GM12878 (cell line): ENCODE measurements around the gene GPR108. TPM values are rescaled to one million over a fixed set of nuclear protein-coding genes. Genes with fewer than 3 reads are reported as not detected.

Experiments used
- ATAC-seq: fragments of 200-7000 bp; cut with Tn5 transposase; 3 replicates; pipeline ENCODE4 v1.9.1; 2020; ENCODE audit warnings: mild to moderate bottlenecking, moderate library complexity
- BruUV-seq: library from RNA; stranded (reverse); fragments of 400-500 nt; replicated peaks from 2 replicates; lab custom pipeline; 2021; lab: Mats Ljungman, UMichigan
- CTCF ChIA-PET: fragments of 300-600 bp; sonication (Branson Sonifier 250); formaldehyde crosslinking; extraction: SDS; loops from one replicate; lab custom pipeline; 2021; ENCODE audit warnings: inconsistent platforms; lab: Yijun Ruan, JAX
- POLR2A ChIA-PET: fragments of 350-600 bp; formaldehyde crosslinking; extraction: SDS; loops from one replicate; lab custom pipeline; 2021; ENCODE audit warnings: inconsistent platforms; lab: Charles Lee
- RAD21 ChIA-PET: fragments of 300-600 bp; sonication (Branson Sonifier 250); formaldehyde crosslinking; loops from one replicate; lab custom pipeline; 2023; ENCODE audit warnings: antibody characterized with exemption; ENCODE audit not compliant: unreplicated experiment; lab: Charles Lee
- SMC1A ChIA-PET: fragments of 300-600 bp; sonication (Branson Sonifier 250); formaldehyde crosslinking; loops from one replicate; lab custom pipeline; 2023; ENCODE audit not compliant: unreplicated experiment, uncharacterized antibody; lab: Charles Lee
- DNase-seq: peaks from one replicate; pipeline ENCODE4 v3.0.0-alpha.2; 2011; ENCODE audit warnings: low read depth, low spot score
- FAIRE-seq: peaks from 3 replicates; lab custom pipeline; 2011; peaks lifted over from hg19 to GRCh38; lab: Jason Lieb, UNC
- H2AFZ ChIP-seq: 2 replicates; pipeline ENCODE4 v1.6.0; 2011; ENCODE audit warnings: low read depth, low read length, control low read depth; ENCODE audit not compliant: control insufficient read depth
- H3K27ac ChIP-seq: 2 replicates; pipeline ENCODE4 v1.5.1; 2011; ENCODE audit warnings: control low read depth; ENCODE audit not compliant: control insufficient read depth, insufficient read depth
- H3K27me3 ChIP-seq, 2 experiments: replicated peaks in 1 of 2; 2 replicates each; pipeline versions ENCODE4 v1.6.0 to v1.6.1; 2011; ENCODE audit warnings: low read length in 1 of 2; ENCODE audit not compliant: control insufficient read depth in 2 of 2, insufficient read depth in 2 of 2
- H3K36me3 ChIP-seq, 2 experiments: 2 replicates each; pipeline ENCODE4 v1.5.1; 2011; ENCODE audit warnings: low read length in 1 of 2; ENCODE audit not compliant: control insufficient read depth in 2 of 2, insufficient read depth in 2 of 2
- H3K4me1 ChIP-seq: 2 replicates; pipeline ENCODE4 v1.6.1; 2011; ENCODE audit warnings: mild to moderate bottlenecking, low read length, moderate library complexity, mixed read lengths; ENCODE audit not compliant: control insufficient read depth, insufficient read depth
- H3K4me2 ChIP-seq: 2 replicates; pipeline ENCODE4 v1.6.0; 2011; ENCODE audit warnings: control low read depth; ENCODE audit not compliant: control insufficient read depth, insufficient read depth
- H3K4me3 ChIP-seq: fragments of 200-600 bp; sonication (generic); 2 replicates; pipeline ENCODE4 v1.5.1; 2016
- H3K79me2 ChIP-seq: 2 replicates; pipeline ENCODE4 v1.6.0; 2011; ENCODE audit warnings: low read length; ENCODE audit not compliant: control insufficient read depth, insufficient read depth
- H3K9ac ChIP-seq: 2 replicates; pipeline ENCODE4 v1.8.0; 2011; ENCODE audit warnings: low read length, control low read depth, mixed read lengths; ENCODE audit not compliant: control insufficient read depth, insufficient read depth
- H3K9me3 ChIP-seq: replicated peaks from 3 replicates; pipeline ENCODE4 v1.5.1; 2011; ENCODE audit warnings: mild to moderate bottlenecking, low read length; ENCODE audit not compliant: control insufficient read depth, insufficient read depth
- H4K20me1 ChIP-seq: 2 replicates; pipeline ENCODE4 v1.6.0; 2011; ENCODE audit not compliant: control insufficient read depth, insufficient read depth
- BHLHE40 ChIP-seq, 2 experiments: fragments of 450-650 bp in 1 of 2; IDR thresholded peaks; 2 replicates each; pipeline ENCODE4 v1.6.1; 2011 to 2017; ENCODE audit warnings: low read depth in 2 of 2, borderline replicate concordance in 1 of 2, improper control_type of control experiment in 1 of 2, low read length in 1 of 2, mild to moderate bottlenecking in 1 of 2
- CHD2 ChIP-seq: IDR thresholded peaks from 2 replicates; pipeline ENCODE4 v1.6.1; 2011; ENCODE audit warnings: low read depth, low read length, improper control_type of control experiment, borderline replicate concordance
- EGR1 ChIP-seq, 2 experiments: IDR thresholded peaks; 1 replicate in 1 of 2; 2 replicates in 1 of 2; pipeline ENCODE4 v1.6.1; 2011 to 2012; ENCODE audit warnings: low read depth in 2 of 2, low read length in 2 of 2, borderline replicate concordance in 1 of 2, mild to moderate bottlenecking in 1 of 2, moderate library complexity in 1 of 2
- FOS ChIP-seq: IDR thresholded peaks from 3 replicates; pipeline ENCODE4 v1.6.1; 2011; ENCODE audit warnings: borderline replicate concordance; ENCODE audit not compliant: insufficient read length; ENCODE audit errors: extremely low read depth
- FOXK2 ChIP-seq: fragments of 450-650 bp; IDR thresholded peaks from 2 replicates; pipeline ENCODE4 v1.6.1; 2017; ENCODE audit warnings: mild to moderate bottlenecking, moderate library complexity
- GATAD2B ChIP-seq: fragments of 450-650 bp; conservative IDR thresholded peaks from 2 replicates; pipeline ENCODE4 v1.6.1; 2017; ENCODE audit warnings: low read depth, mild to moderate bottlenecking, moderate library complexity
- HCFC1 ChIP-seq: fragments of 150-350 bp; IDR thresholded peaks from 2 replicates; pipeline ENCODE4 v1.6.1; 2014; ENCODE audit warnings: low read length
- IKZF2 ChIP-seq, 2 experiments: fragments of 450-650 bp; IDR thresholded peaks; 2 replicates each; pipeline ENCODE4 v1.6.1; 2017; ENCODE audit warnings: mild to moderate bottlenecking in 2 of 2, moderate library complexity in 2 of 2
- KDM1A ChIP-seq: fragments of 200-600 bp; sonication (generic); IDR thresholded peaks from 2 replicates; pipeline ENCODE4 v1.6.1; 2016; ENCODE audit warnings: borderline replicate concordance
- NFXL1 ChIP-seq: fragments of 450-650 bp; IDR thresholded peaks from 2 replicates; pipeline ENCODE4 v1.6.1; 2017; ENCODE audit warnings: antibody characterized with exemption, mild to moderate bottlenecking, borderline replicate concordance
- PML ChIP-seq: IDR thresholded peaks from 2 replicates; pipeline ENCODE4 v1.6.1; 2012; ENCODE audit warnings: low read length, inconsistent platforms
- RAD51 ChIP-seq: fragments of 450-650 bp; IDR thresholded peaks from 2 replicates; pipeline ENCODE4 v1.6.1; 2016; ENCODE audit warnings: moderate library complexity, mild to moderate bottlenecking, inconsistent platforms
- RCOR1 ChIP-seq: conservative IDR thresholded peaks from 2 replicates; pipeline ENCODE4 v1.6.1; 2012; ENCODE audit warnings: low read depth, low read length, improper control_type of control experiment
- RELA ChIP-seq: fragments of 450-650 bp; IDR thresholded peaks from 2 replicates; pipeline ENCODE4 v1.8.0; 2014; ENCODE audit warnings: borderline replicate concordance; ENCODE audit not compliant: partially characterized antibody
- RFX5 ChIP-seq: IDR thresholded peaks from 2 replicates; pipeline ENCODE4 v1.6.1; 2011; ENCODE audit warnings: low read depth, low read length, improper control_type of control experiment
- RUNX3 ChIP-seq: IDR thresholded peaks from 2 replicates; pipeline ENCODE4 v1.6.1; 2012; ENCODE audit warnings: low read length, inconsistent platforms
- STAT1 ChIP-seq: fragments of 450-650 bp; conservative IDR thresholded peaks from 2 replicates; pipeline ENCODE4 v1.6.1; 2014; ENCODE audit warnings: antibody characterized with exemption, mild to moderate bottlenecking
- SUPT20H ChIP-seq: IDR thresholded peaks from 2 replicates; pipeline ENCODE4 v1.6.1; 2011; ENCODE audit warnings: low read depth, mild to moderate bottlenecking, low read length, moderate library complexity, borderline replicate concordance; ENCODE audit not compliant: control insufficient read depth
- SUZ12 ChIP-seq: fragments of 200-600 bp; sonication (generic); IDR thresholded peaks from one replicate; pipeline ENCODE4 v1.6.1; 2018; ENCODE audit warnings: antibody characterized with exemption, mild to moderate bottlenecking; ENCODE audit not compliant: unreplicated experiment
- WGBS: methylation state at CpG from one replicate; pipeline ENCODE4 v1.1.6; 2016; ENCODE audit warnings: low lambda C conversion rate; ENCODE audit not compliant: insufficient replicate concordance, insufficient coverage; ENCODE audit errors: missing lambda C conversion rate; 5-methylcytosine and 5-hydroxymethylcytosine counted together
- in situ Hi-C: fragments of 300-500 bp; cut with MboI; formaldehyde crosslinking; loops from 9 replicates; pipeline ENCODE4 v1.14.3; 2018; ENCODE audit warnings: mixed read lengths
- intact Hi-C: fragments of 100-400 bp; cut with micrococcal nuclease; formaldehyde crosslinking; loops from one replicate; pipeline ENCODE4 v1.14.2; 2022; ENCODE audit not compliant: unreplicated experiment
- polyA plus RNA-seq, 11 experiments: library from polyadenylated mRNA; depleted of rRNA in 4 of 11; unstranded in 6 of 11; stranded (reverse) in 5 of 11; fragments of >200 nt; fragmentation: Nextera tagmentation in 4 of 11; fragmentation: Illumina TruSeq in 1 of 11; extraction: Ambion mirVana in 4 of 11; extraction: Trizol in 1 of 11; gene quantifications; 1 replicate in 1 of 11; 2 replicates in 10 of 11; pipeline versions ENCODE4 v1.2.1 to v1.2.3, GENCODE V29; 2011 to 2016; ENCODE audit warnings: inconsistent platforms in 2 of 11, missing spikeins in 2 of 11, low read depth in 1 of 11
- total RNA-seq, 4 experiments: library from RNA; depleted of rRNA in 3 of 4; stranded (reverse); fragments of >200 nt in 3 of 4; fragmentation: Illumina TruSeq in 1 of 4; extraction: Trizol in 1 of 4; gene quantifications; 2 replicates each; pipeline versions ENCODE4 v1.2.1 to v1.2.3, GENCODE V29; 2013 to 2021

Gene GPR108
- total and polyA plus RNA-seq, 10 of the 15 experiments (the other 5 are each of a cell fraction or from before 2014, with no cell fraction given): 4.4 to 87.2 (median 57.1) TPM

DNA sequence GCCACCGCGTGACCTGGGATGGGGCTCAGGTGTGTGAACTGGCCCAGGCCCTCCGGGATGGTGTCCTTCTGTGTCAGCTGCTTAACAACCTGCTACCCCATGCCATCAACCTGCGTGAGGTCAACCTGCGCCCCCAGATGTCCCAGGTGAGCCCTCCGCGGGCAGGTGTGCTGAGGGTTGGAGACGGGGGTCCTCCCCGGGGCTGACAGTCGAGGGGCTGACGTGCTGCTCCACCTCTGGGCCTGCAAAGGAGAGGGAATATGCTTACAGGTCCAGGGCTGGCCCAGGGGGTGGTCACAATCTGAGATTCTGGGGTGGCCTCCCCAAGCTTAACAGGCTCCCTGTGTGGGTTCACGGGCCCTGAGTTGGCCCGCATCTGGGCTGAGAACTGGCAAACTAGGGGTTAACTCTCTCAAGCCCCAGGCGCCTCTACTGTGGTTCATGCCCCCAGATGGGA, 35.5 kb upstream of the GPR108 start (continued):
- TF ChIP-seq SUPT20H (no peak), GATAD2B (no peak; the same call in 1 of the 2 replicates), FOS (no peak), RELA (no peak), RAD51 (no peak), SUZ12 (no peak)

DNA sequence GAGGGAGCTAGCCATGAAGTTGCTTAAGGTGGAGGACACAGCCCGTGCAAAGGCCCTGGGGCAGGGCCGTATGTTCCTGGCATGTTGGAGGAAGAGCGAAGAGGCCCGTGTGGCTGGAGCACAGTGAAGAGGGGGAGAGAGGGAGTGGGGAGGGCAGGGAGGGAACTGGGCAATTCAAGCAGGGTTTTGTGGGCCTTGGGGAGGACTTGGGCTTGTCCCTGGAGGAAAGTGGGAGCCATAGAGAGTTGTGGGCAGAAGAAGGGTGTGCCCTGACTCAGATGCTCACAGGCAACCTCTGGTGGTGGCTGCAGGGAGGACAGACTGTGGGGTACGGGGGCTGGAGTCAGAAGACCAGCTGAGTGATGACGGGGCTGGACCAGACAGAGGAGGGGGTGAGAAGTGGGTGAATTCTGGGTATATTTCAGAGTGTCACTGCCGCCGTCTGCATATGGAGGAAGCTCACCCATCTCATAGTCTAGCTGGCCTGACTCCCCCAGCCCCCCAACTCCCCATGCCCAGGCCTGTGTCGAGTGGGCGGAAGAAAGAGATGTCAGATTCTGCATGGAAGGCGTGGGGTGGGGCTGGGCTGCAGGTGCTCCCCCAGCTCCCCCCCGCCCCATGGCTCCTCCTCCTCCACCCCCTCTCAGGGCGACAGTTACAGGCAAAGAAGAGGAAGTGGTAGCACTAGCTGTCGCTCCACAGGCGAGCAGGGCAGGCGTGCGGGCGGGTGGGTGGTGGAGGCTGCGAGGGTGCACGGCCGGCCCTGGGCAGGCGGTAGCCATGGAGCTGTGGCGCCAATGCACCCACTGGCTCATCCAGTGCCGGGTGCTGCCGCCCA, 34.9 kb upstream of the GPR108 start, which contains the start of gene VAV1:
VAV1 (plus strand) TSS at position 681 of the 838 bp plus-strand sequence; CDS start at position 781, 100 bp downstream.
- FAIRE-seq: peak; percentile 35
- Histone ChIP-seq H3K79me2 (peaks cover 39% of the 10 kb centered on the region), H4K20me1 (no peaks in the 10 kb centered on the region), H2AFZ (peak within 1 kb of the TSS; percentile 73), H3K27ac (peak within 1 kb of the TSS; percentile 94), H3K27me3 (no peaks in the 10 kb centered on the region), H3K9ac (peak within 1 kb of the TSS; percentile 92), H3K4me1 (peaks cover 22% of the 10 kb centered on the region), H3K4me2 (peak within 1 kb of the TSS; percentile 83), H3K4me3 (peak within 1 kb of the TSS; percentile 96), H3K9me3 (no peaks in the 10 kb centered on the region; the same call in 2 of the 3 replicates), H3K36me3 (no peaks in the 10 kb centered on the region)
- RAD21 ChIA-PET: interaction anchor here (0.5 to 8.3 kb wide), 20 partner anchors 9 to 400 kb away, joined by 3 to 98 read pairs (median 4); partner anchors contain the start of genes ALKBH7, GPR108 and ZNF557
- WGBS: 10% methylated on average over 21 of the region's 25 CpGs
- in situ Hi-C loops (no loop called here), intact Hi-C loops (loop anchor here (1.0 to 2.0 kb wide), 2 partner anchors 30 to 91 kb away; no protein-coding TSS in a partner anchor)
- POLR2A ChIA-PET: interaction anchor here (0.5 to 4.3 kb wide), 23 partner anchors 10 to 1149 kb away, joined by 3 to 72 read pairs (median 4); partner anchors contain the start of genes ALKBH7, DENND1C, GPR108 and SAFB
- no TSS peak for BruUV-seq
- DNase-seq: peak; percentile 64
- peak; percentile 79 for ATAC-seq
- CTCF ChIA-PET: interaction anchor here (0.7 to 7.3 kb wide), 16 partner anchors 11 to 171 kb away, joined by 3 to 79 read pairs (median 4); partner anchors contain the start of gene GPR108
- SMC1A ChIA-PET: interaction anchor here (0.6 to 5.0 kb wide), 16 partner anchors 9 to 256 kb away, joined by 3 to 36 read pairs (median 4); partner anchors contain the start of gene GPR108
- TF ChIP-seq PML: no peak; the same call in 1 of the 2 replicates
- TF ChIP-seq RFX5: no peak
- TF ChIP-seq SUPT20H: no peak
- peak; percentile 87; the same call in 1 of the 2 replicates for TF ChIP-seq RCOR1
- no peak for TF ChIP-seq FOXK2
- peak in 1 of 2 experiments; percentile 91; a peak in 2 of 3 replicates for TF ChIP-seq EGR1 (IDR thresholded peaks at IDR 0.05; ENCODE audit: borderline replicate concordance in 1 of 2, low read depth in 2 of 2, low read length in 2 of 2)
- TF ChIP-seq BHLHE40 (IDR thresholded peaks at IDR 0.05; ENCODE audit: borderline replicate concordance in 1 of 2, low read depth in 2 of 2, low read length in 1 of 2): peak; percentile 27 to 87; a peak in 2 of 4 replicates
- TF ChIP-seq RELA: no peak
- TF ChIP-seq HCFC1: peak; percentile 24; the same call in 1 of the 2 replicates
- TF ChIP-seq IKZF2 (IDR thresholded peaks at IDR 0.05): peak; percentile 15 to 52; a peak in 1 of 4 replicates
- peak; percentile 81; the same call in 1 of the 2 replicates for TF ChIP-seq KDM1A
- peak; percentile 35; the same call in 1 of the 2 replicates for TF ChIP-seq RUNX3
- no peak for TF ChIP-seq STAT1
- TF ChIP-seq CHD2: peak; percentile 26; the same call in 1 of the 2 replicates
- TF ChIP-seq NFXL1: no peak
